DMS114 treated with DMSO at 0.1 percent for 48 hours (cell line): ENCODE results near the gene SRP68.
"Not testable (repeated sequence)": the region's sequence is repeated elsewhere in the genome, so short reads cannot be mapped to it uniquely, and the experiment has no call there.

Experiments
- DNase-seq: peaks from one replicate; lab custom pipeline; 2025; ENCODE audit not compliant: unreplicated experiment; lab: John Stamatoyannopoulos, UW

Gene SRP68

GRCh38 chr17:76077584-76078110 is 5.3 kb upstream of the SRP68 start:
- DNase-seq: no peak

GRCh38 chr17:76076765-76077583 is 4.7 kb upstream of the SRP68 start:
- DNase-seq: no peak

GRCh38 chr17:76076146-76076764 is 3.9 kb upstream of the SRP68 start:
- no peak for DNase-seq

GRCh38 chr17:76075364-76076145 is 3.2 kb upstream of the SRP68 start:
- DNase-seq: no peak

- no peak for DNase-seq
Observed at GRCh38 chr17:76074390-76075363, 2.4 kb upstream of the SRP68 start, which contains the start of gene GALR2. TSS of gene GALR2 (plus strand) at chr17:76074781. CDS start at chr17:76074884, 103 bp downstream.

- no peak for DNase-seq
Observed at GRCh38 chr17:76071531-76072147, 678 bp downstream of the SRP68 start.

GRCh38 chr17:76065775-76066174 is 6.5 kb downstream of the SRP68 start:
- DNase-seq: no peak

GRCh38 chr17:76063875-76064546 is 8.3 kb downstream of the SRP68 start:
- DNase-seq: no peak

GRCh38 chr17:76058264-76058663 is 14.1 kb downstream of the SRP68 start:
- not testable (repeated sequence) for DNase-seq

- no peak for DNase-seq
Observed at GRCh38 chr17:76056882-76057281, 15.4 kb downstream of the SRP68 start.

GRCh38 chr17:76054112-76054476 is 18.2 kb downstream of the SRP68 start:
- no peak for DNase-seq

GRCh38 chr17:76053246-76054111 is 18.8 kb downstream of the SRP68 start:
- no peak for DNase-seq

GRCh38 chr17:76051561-76051960 is 20.8 kb downstream of the SRP68 start:
- no peak for DNase-seq

GRCh38 chr17:76050538-76051467 is 21.5 kb downstream of the SRP68 start:
- DNase-seq: no peak

GRCh38 chr17:76049836-76050537 is 22.3 kb downstream of the SRP68 start:
- no peak for DNase-seq

- DNase-seq: no peak
Observed at GRCh38 chr17:76049239-76049638, 23.1 kb downstream of the SRP68 start.

- no peak for DNase-seq
Observed at GRCh38 chr17:76048711-76049110, 23.6 kb downstream of the SRP68 start.
